ENCODE data around the gene SOD1.

DNA sequence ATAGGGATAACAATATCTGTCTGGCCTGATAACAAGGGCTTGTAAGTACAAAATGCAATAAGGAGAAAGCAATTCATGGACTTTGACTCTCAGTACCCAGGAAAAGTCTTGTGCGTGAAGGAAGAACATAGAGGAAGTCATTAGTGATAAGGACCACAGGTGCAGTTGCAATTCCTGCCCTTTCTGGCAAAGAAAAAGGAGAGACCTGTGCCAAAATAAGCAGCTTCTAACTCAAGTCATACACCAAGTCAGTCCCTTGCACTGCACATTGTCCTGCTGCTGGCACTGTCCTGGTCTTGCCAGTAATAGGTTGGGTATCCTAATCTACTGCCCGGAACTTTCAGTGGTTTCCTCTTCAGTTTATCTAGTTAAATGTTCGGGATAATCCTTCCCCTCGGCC lies 14.8 kb upstream of the SOD1 start:
- TF ChIP-seq, protein P1, sequence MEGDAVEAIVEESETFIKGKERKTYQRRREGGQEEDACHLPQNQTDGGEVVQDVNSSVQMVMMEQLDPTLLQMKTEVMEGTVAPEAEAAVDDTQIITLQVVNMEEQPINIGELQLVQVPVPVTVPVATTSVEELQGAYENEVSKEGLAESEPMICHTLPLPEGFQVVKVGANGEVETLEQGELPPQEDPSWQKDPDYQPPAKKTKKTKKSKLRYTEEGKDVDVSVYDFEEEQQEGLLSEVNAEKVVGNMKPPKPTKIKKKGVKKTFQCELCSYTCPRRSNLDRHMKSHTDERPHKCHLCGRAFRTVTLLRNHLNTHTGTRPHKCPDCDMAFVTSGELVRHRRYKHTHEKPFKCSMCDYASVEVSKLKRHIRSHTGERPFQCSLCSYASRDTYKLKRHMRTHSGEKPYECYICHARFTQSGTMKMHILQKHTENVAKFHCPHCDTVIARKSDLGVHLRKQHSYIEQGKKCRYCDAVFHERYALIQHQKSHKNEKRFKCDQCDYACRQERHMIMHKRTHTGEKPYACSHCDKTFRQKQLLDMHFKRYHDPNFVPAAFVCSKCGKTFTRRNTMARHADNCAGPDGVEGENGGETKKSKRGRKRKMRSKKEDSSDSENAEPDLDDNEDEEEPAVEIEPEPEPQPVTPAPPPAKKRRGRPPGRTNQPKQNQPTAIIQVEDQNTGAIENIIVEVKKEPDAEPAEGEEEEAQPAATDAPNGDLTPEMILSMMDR (IDR thresholded peaks at IDR 0.05): no peak
- TF ChIP-seq POLR2A (IDR thresholded peaks at IDR 0.05): no peak
